Psoas muscle (tissue), 8 donors: ENCODE data around the gene TMEM79. TPM values are rescaled to one million over a fixed set of nuclear protein-coding genes. Genes with fewer than 3 reads are reported as not detected.

ENCODE experiments used
- ATAC-seq, 4 donors: fragments of 200-7000 bp; cut with Tn5 transposase; one replicate each; pipeline ENCODE4 v1.9.1; 2020; ENCODE audit warnings: moderate library complexity in 3 of 4, mild to moderate bottlenecking in 2 of 4
- DNase-seq, 2 donors: peaks; one replicate each; pipeline ENCODE4 v3.0.0-alpha.2; 2020
- H3K27ac ChIP-seq: fragments of 200-600 bp; one replicate; pipeline ENCODE4 v1.8.0; 2022
- H3K27me3 ChIP-seq, 3 donors: fragments of 200-600 bp in 1 of 3; one replicate each; pipeline versions ENCODE4 v1.6.1 to v1.8.0; 2013 to 2022; ENCODE audit warnings: low read length in 2 of 3, mild to moderate bottlenecking in 2 of 3, moderate library complexity in 1 of 3; ENCODE audit not compliant: insufficient read depth in 3 of 3
- H3K36me3 ChIP-seq, 2 donors: fragments of 200-600 bp in 1 of 2; one replicate each; pipeline versions ENCODE4 v1.6.1 to v1.8.0; 2013 to 2022; ENCODE audit warnings: low read depth in 1 of 2, mild to moderate bottlenecking in 1 of 2, moderate library complexity in 1 of 2; ENCODE audit not compliant: insufficient read depth in 1 of 2
- H3K4me1 ChIP-seq: fragments of 200-600 bp; one replicate; pipeline ENCODE4 v1.8.0; 2022
- H3K4me3 ChIP-seq: fragments of 200-600 bp; one replicate; pipeline ENCODE4 v1.8.0; 2022; ENCODE audit warnings: mild to moderate bottlenecking
- H3K9me3 ChIP-seq: fragments of 200-600 bp; one replicate; pipeline ENCODE4 v1.8.0; 2022
- WGBS, 3 donors: extraction: QIAGEN DNeasy Blood & Tissue Kit; methylation state at CpG; one replicate each; pipeline versions ENCODE4 v1.1.6 to v1.1.7; 2013; 5-methylcytosine and 5-hydroxymethylcytosine counted together
- intact Hi-C, 2 donors: fragments of 100-400 bp; cut with DNase I; formaldehyde crosslinking; loops; one replicate each; pipeline versions ENCODE4 v1.11.0 to v1.14.2; 2022
- polyA plus RNA-seq, 3 donors: library from polyadenylated mRNA; stranded (reverse); fragments of 200-250 nt; gene quantifications; one replicate each; pipeline ENCODE4 v1.2.3, GENCODE V29; 2013
- total RNA-seq, 4 donors: library from RNA; stranded (reverse); fragmentation: NEBNext Ultra II Directional in 2 of 4; extraction: Animal tissue kit (Norgen Biotek cat#: 25700) in 2 of 4; gene quantifications; one replicate each; pipeline versions ENCODE4 v1.2.1 to v1.2.4, GENCODE V29; 2021 to 2023
- TF ChIP-seq, protein P1 (sequence below): fragments of 200-600 bp; IDR thresholded peaks from one replicate; pipeline ENCODE4 v1.8.0; 2022; ENCODE audit warnings: antibody characterized with exemption
- donor health status: healthy with polysubstance abuse.
- donor health status: DM: no; HTN: no; CAD: no; lungs with moderate emphysema.
- donor health status: Bipolar disorder and iron deficiency.
- donor health status: healthy.
- donor health status: DM: yes; HTN: yes; CAD: no.
- donor health status: DM: no; HTN: no; CAD: no.
- donor health status: DM: no; HTN: no; CAD: no.
- donor health status: DM: yes; HTN: yes; CAD: no.

TMEM79 gene
- total and polyA plus RNA-seq, 7 donors: 0.69 to 3.6 (median 0.99) TPM

DNA sequence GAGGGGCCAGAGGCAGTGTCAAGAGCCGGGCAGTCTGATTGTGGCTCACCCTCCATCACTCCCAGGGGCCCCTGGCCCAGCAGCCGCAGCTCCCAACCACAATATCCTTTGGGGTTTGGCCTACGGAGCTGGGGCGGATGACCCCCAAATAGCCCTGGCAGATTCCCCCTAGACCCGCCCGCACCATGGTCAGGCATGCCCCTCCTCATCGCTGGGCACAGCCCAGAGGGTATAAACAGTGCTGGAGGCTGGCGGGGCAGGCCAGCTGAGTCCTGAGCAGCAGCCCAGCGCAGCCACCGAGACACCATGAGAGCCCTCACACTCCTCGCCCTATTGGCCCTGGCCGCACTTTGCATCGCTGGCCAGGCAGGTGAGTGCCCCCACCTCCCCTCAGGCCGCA, 42.2 kb upstream of the TMEM79 start, which contains the start of gene BGLAP:
Gene BGLAP, plus strand, starts transcription at position 259 of the 400 bp plus-strand sequence. Its CDS starts 48 bp downstream, at position 307.
- DNase-seq (peak in 1 of 2 donors; percentile 35), ATAC-seq (no peak)
- 73 to 84% (median 83%) methylated on average over 13 to 14 of the region's 14 CpGs for WGBS, 3 donors
- TF ChIP-seq, protein P1, sequence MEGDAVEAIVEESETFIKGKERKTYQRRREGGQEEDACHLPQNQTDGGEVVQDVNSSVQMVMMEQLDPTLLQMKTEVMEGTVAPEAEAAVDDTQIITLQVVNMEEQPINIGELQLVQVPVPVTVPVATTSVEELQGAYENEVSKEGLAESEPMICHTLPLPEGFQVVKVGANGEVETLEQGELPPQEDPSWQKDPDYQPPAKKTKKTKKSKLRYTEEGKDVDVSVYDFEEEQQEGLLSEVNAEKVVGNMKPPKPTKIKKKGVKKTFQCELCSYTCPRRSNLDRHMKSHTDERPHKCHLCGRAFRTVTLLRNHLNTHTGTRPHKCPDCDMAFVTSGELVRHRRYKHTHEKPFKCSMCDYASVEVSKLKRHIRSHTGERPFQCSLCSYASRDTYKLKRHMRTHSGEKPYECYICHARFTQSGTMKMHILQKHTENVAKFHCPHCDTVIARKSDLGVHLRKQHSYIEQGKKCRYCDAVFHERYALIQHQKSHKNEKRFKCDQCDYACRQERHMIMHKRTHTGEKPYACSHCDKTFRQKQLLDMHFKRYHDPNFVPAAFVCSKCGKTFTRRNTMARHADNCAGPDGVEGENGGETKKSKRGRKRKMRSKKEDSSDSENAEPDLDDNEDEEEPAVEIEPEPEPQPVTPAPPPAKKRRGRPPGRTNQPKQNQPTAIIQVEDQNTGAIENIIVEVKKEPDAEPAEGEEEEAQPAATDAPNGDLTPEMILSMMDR: no peak
- peaks cover 9% of the 10 kb centered on the region for H3K4me1 ChIP-seq
- peaks cover 6 to 50% of the 10 kb centered on the region in 2 donors for H3K36me3 ChIP-seq
- no peak within 1 kb of the TSS for H3K27ac ChIP-seq
- H3K9me3 ChIP-seq: no peaks in the 10 kb centered on the region
- intact Hi-C loops: no loop called here
- peaks cover 0 to 17% (median 10%) of the 10 kb centered on the region in 3 donors for H3K27me3 ChIP-seq
- no peak within 1 kb of the TSS for H3K4me3 ChIP-seq

DNA sequence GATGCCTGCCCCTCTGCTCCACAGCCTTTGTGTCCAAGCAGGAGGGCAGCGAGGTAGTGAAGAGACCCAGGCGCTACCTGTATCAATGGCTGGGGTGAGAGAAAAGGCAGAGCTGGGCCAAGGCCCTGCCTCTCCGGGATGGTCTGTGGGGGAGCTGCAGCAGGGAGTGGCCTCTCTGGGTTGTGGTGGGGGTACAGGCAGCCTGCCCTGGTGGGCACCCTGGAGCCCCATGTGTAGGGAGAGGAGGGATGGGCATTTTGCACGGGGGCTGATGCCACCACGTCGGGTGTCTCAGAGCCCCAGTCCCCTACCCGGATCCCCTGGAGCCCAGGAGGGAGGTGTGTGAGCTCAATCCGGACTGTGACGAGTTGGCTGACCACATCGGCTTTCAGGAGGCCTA, 41.4 kb upstream of the TMEM79 start:
- no peak overlapping the region for H3K27ac ChIP-seq
- WGBS, 3 donors: 64 to 74% (median 71%) methylated on average over 10 of the region's 10 CpGs
- H3K9me3 ChIP-seq: no peaks in the 10 kb centered on the region
- H3K36me3 ChIP-seq: peaks cover 6 to 42% of the 10 kb centered on the region in 2 donors
- ATAC-seq: no peak
- no peak overlapping the region for H3K4me3 ChIP-seq
- peaks cover 9% of the 10 kb centered on the region for H3K4me1 ChIP-seq
- intact Hi-C loops: no loop called here
- H3K27me3 ChIP-seq: peaks cover 0 to 17% (median 10%) of the 10 kb centered on the region in 3 donors
- no peak for DNase-seq
- TF ChIP-seq, protein P1: no peak

DNA sequence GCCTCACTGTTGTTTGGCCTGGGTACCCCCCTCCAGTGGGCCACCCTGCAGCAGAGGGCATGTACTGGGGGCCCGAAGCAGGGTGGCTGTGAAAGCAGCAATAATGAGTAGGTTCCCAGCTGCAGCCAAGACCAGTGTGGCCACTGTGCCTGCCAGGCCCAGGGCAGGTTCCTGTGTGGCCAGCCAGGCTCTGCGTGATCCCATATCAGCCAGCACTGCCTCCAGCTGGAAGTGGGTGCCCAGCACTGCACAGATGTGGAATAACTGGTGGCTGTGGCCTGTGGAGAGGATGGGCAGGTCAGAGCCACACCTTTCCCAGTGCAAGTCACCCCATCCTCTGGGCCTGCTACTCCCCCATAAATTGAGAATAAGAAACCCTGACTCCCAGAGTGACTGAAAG, 40.0 kb upstream of the TMEM79 start:
- 66 to 83% (median 80%) methylated on average over 2 of the region's 2 CpGs for WGBS, 3 donors
- Histone ChIP-seq H3K36me3 (peaks cover 0 to 32% of the 10 kb centered on the region in 2 donors), H3K27ac (no peak overlapping the region), H3K4me1 (peaks cover 9% of the 10 kb centered on the region), H3K4me3 (no peak overlapping the region), H3K27me3 (peaks cover 0 to 17% (median 10%) of the 10 kb centered on the region in 3 donors), H3K9me3 (no peaks in the 10 kb centered on the region)
- TF ChIP-seq, protein P1: no peak
- DNase-seq: no peak
- intact Hi-C loops: no loop called here
- ATAC-seq: no peak

DNA sequence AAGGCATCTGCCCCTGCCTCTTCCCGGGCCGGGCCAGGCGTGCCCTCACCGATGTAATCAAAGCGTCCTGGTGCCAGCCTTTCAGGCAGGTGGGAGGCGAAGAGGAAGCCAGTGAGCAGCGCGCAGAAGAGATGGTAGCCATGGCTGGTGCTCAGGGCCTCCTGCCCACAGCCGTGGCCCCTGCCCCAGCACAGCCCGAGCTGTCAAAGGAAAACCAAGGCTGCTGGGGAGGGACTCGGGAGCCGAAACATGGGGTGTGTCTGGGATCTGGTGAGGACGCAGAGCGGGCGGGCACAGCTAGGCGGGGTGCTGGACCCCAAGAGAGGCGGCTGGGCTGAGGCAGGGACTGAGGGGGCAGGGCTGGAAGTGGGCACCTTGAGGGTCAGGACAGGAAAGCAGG, 39.4 kb upstream of the TMEM79 start:
- DNase-seq: no peak
- peaks cover 9% of the 10 kb centered on the region for H3K4me1 ChIP-seq
- H3K27ac ChIP-seq: no peak overlapping the region
- H3K27me3 ChIP-seq: peaks cover 0 to 17% (median 10%) of the 10 kb centered on the region in 3 donors
- no peak overlapping the region for H3K4me3 ChIP-seq
- peaks cover 0 to 32% of the 10 kb centered on the region in 2 donors for H3K36me3 ChIP-seq
- TF ChIP-seq, protein P1: no peak
- intact Hi-C loops: no loop called here
- no peak for ATAC-seq
- H3K9me3 ChIP-seq: no peaks in the 10 kb centered on the region
- WGBS, 3 donors: 80 to 83% (median 82%) methylated on average over 17 of the region's 17 CpGs
